D721Med (cell line): ENCODE measurements around the gene UAP1.

Source experiments
- DNase-seq: peaks from one replicate; pipeline ENCODE4 v3.0.0; 2011; ENCODE audit warnings: low spot score; ENCODE audit not compliant: insufficient read length
- FAIRE-seq: peaks from 2 replicates; lab custom pipeline; 2011; peaks lifted over from hg19 to GRCh38; lab: Jason Lieb, UNC
- CTCF ChIP-seq: IDR thresholded peaks from 2 replicates; pipeline ENCODE4 v1.5.1; 2012; ENCODE audit warnings: mild to moderate bottlenecking, control low read depth; ENCODE audit not compliant: insufficient read depth; ENCODE audit errors: missing control alignments

The UAP1 gene

GRCh38 chr1:162552684-162553252, 8.8 kb upstream of the UAP1 start:
- DNase-seq = no peak
- TF ChIP-seq CTCF = no peak

GRCh38 chr1:162554258-162554657, 7.3 kb upstream of the UAP1 start:
- FAIRE-seq = no peak
- no peak for DNase-seq
- TF ChIP-seq CTCF = no peak

More at GRCh38 chr1:162552684-162553252, 8.8 kb upstream of the UAP1 start:
- FAIRE-seq = no peak

- TF ChIP-seq CTCF = no peak
- no peak for FAIRE-seq
- no peak for DNase-seq
These were observed 4.0 kb upstream of the UAP1 start for GRCh38 chr1:162557536-162557935.

- DNase-seq = no peak
- TF ChIP-seq CTCF = no peak
- FAIRE-seq = peak; percentile 86
These were observed 1.1 kb upstream of the UAP1 start for GRCh38 chr1:162560303-162561036.

GRCh38 chr1:162561037-162561615, 396 bp upstream of the UAP1 start:
- FAIRE-seq = no peak
- peak; percentile 86 for DNase-seq
- no peak for TF ChIP-seq CTCF

- DNase-seq = no peak
- FAIRE-seq = peak; percentile 77
- TF ChIP-seq CTCF = no peak
These were observed 927 bp downstream of the UAP1 start for GRCh38 chr1:162562470-162562828.

GRCh38 chr1:162564762-162565218, 3.3 kb downstream of the UAP1 start:
- no peak for DNase-seq
- no peak for TF ChIP-seq CTCF
- no peak for FAIRE-seq
